ENCODE results near the gene BAHD1.

DNA sequence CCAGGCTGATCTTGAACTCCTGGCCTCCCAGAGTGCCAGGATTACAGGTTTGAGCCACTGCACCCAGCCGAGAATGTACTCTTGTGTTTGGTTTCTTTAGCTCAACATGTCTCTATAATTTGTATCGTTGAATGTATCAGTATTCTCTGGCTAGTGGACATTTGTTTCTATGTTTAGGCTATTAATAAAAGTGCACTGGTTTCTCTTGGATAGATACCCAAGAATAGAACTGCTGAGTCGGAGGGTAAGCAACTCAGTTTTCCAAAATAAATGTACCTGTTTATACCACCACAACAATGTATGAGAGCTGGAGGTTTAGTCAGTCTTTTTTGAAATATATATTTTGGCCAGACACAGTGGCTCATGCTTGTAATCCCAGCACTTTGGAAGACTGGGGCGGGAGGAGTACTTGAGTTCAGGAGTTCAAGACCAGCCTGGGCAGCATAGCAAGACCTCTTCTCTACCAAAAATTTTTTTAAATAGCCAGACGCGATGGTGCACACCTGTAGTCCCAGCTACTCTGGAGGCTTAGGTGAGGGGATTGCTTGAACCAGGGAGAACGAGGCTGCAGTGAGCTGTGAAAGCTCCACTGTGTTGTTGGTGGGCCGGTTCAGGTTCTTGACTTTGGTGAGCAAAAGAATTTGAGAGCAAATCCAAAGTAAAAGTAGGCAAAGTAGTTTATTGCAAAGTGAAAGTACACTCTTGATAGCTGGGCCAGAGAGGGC lies 42.9 kb upstream of the BAHD1 start:
- TF ChIP-seq EP300 (IDR thresholded peaks at IDR 0.05) (no peak), POLR2A (IDR thresholded peaks at IDR 0.05) (no peak)
- TF ChIP-seq, protein P1, sequence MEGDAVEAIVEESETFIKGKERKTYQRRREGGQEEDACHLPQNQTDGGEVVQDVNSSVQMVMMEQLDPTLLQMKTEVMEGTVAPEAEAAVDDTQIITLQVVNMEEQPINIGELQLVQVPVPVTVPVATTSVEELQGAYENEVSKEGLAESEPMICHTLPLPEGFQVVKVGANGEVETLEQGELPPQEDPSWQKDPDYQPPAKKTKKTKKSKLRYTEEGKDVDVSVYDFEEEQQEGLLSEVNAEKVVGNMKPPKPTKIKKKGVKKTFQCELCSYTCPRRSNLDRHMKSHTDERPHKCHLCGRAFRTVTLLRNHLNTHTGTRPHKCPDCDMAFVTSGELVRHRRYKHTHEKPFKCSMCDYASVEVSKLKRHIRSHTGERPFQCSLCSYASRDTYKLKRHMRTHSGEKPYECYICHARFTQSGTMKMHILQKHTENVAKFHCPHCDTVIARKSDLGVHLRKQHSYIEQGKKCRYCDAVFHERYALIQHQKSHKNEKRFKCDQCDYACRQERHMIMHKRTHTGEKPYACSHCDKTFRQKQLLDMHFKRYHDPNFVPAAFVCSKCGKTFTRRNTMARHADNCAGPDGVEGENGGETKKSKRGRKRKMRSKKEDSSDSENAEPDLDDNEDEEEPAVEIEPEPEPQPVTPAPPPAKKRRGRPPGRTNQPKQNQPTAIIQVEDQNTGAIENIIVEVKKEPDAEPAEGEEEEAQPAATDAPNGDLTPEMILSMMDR (IDR thresholded peaks at IDR 0.05) = no peak

Data from ovary (tissue), 3 donors.